Cardiac fibroblast (primary cell): ENCODE data around the gene ADGRA1.

Experiments used
- DNase-seq, 2 donors: peaks; one replicate each; pipeline versions ENCODE4 v3.0.0 to v3.0.0-alpha.2; 2010; ENCODE audit warnings: low read depth in 2 of 2
- H3K4me3 ChIP-seq, 2 donors: replicated peaks in 1 of 2; 1 replicate in 1 of 2; 2 replicates in 1 of 2; pipeline ENCODE4 v1.5.1; 2011; ENCODE audit warnings: low read depth in 2 of 2, low read length in 2 of 2, mild to moderate bottlenecking in 2 of 2, moderate library complexity in 1 of 2
- TF ChIP-seq, protein P1 (sequence below): IDR thresholded peaks from one replicate; pipeline ENCODE4 v1.5.1; 2011; ENCODE audit warnings: low read depth, mild to moderate bottlenecking, low read length, inconsistent platforms

ADGRA1 gene, protein sequence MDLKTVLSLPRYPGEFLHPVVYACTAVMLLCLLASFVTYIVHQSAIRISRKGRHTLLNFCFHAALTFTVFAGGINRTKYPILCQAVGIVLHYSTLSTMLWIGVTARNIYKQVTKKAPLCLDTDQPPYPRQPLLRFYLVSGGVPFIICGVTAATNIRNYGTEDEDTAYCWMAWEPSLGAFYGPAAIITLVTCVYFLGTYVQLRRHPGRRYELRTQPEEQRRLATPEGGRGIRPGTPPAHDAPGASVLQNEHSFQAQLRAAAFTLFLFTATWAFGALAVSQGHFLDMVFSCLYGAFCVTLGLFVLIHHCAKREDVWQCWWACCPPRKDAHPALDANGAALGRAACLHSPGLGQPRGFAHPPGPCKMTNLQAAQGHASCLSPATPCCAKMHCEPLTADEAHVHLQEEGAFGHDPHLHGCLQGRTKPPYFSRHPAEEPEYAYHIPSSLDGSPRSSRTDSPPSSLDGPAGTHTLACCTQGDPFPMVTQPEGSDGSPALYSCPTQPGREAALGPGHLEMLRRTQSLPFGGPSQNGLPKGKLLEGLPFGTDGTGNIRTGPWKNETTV

DNA sequence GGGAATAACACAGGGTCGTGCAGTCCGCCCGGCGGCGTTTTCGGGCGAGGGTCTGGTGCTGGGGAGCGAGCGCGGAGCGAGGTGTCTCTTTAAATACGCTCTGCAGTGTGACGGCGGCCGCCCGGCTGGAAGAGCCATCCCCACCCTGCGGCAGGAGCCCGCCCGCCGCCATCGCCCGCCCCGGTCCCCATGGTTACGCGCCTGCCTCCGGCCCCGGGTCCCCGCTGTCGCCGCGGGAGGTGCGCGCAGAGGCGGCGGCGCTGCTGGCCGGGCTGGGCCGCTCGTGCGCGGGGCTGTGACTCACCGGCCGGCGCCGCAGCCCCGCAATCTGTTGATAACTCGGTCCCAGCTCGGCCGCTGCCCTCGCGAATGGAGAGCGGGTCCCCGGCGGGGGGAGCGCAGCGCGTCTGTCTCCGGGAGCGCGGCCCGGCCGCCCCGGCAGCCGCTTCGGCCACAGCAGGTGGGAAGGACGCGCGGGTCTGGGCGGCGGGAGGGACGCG lies at the start of gene ADGRA1:
Gene ADGRA1, plus strand, starts transcription at position 246 of the 500 bp plus-strand sequence. CDS start 986 bp downstream, outside the sequence.
- no peak for DNase-seq
- TF ChIP-seq, protein P1, sequence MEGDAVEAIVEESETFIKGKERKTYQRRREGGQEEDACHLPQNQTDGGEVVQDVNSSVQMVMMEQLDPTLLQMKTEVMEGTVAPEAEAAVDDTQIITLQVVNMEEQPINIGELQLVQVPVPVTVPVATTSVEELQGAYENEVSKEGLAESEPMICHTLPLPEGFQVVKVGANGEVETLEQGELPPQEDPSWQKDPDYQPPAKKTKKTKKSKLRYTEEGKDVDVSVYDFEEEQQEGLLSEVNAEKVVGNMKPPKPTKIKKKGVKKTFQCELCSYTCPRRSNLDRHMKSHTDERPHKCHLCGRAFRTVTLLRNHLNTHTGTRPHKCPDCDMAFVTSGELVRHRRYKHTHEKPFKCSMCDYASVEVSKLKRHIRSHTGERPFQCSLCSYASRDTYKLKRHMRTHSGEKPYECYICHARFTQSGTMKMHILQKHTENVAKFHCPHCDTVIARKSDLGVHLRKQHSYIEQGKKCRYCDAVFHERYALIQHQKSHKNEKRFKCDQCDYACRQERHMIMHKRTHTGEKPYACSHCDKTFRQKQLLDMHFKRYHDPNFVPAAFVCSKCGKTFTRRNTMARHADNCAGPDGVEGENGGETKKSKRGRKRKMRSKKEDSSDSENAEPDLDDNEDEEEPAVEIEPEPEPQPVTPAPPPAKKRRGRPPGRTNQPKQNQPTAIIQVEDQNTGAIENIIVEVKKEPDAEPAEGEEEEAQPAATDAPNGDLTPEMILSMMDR = no peak
- H3K4me3 ChIP-seq = no peak within 1 kb of the TSS

DNA sequence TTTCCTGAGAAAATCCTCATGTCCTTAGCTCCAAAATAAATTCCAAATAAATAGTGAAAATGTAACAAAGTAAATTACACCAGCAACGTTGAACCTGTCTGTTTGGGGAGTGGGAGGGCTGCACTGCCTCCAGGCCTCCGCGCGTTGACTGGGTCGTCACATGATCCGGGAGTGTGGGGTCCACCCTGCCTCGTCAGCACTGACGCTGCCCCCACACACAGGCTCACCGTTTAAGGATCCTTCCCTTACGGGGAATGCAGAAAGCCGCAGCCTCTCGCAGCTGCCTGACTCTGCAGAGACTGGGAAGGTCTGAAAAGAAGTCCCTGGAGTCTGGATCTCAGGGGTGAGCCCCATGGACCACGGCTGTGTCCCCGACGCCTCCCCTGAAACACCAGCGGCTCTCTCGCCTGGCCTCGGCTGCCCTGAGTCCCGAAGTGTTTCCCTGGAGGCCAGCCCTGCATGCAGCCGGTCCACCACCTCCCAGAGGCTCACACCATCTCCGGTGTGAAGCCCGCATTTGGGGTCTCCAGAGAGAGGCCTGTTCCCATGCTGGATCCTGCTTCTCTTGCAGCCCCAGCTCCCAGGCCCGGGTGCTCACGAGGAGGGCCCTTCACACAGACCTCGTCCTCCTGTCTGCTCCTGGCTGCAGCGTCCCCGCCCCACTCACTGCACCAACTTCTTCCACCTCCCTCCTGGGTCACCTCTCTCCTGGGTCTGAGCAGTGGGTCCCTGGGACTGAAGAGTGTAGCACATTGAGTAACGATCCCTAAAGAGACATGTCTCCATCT lies 49.5 kb upstream of the ADGRA1 start:
- TF ChIP-seq, protein P1 = no peak
- no peak for DNase-seq
- H3K4me3 ChIP-seq = no peak overlapping the region

DNA sequence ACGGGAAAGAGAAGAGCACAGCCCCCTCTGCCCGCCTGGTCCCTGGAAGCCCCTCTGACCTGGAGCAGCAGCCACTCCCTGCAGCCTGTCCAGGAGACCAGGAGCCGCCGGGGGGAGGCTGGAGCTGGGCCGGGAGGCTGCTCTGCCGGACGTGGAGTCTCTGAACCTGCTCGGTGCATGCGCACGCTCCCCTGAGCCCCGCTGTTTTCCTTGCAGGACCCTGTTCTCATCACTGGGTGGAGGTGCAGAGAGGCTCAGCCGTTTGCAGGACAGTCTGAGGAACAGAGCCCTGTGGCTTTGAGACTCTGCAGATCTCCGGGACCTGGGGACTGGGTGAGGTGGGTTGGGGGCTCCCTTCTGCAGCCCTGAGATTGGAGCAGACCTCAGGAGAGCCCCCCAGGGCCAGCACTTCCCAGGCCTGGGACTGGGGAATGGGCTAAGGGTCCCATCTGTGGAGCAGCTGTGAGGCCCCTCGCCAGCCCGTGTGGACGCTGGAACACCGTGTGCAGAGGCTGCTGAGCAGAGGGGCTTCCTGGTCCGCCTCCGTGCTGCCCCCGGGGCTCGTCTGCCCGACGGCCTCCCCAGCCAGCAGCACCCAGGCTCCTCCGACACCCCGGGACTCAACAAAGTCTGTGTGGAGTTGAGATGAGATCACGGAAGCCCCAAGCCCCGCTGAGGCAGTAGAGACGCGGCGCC lies 48.5 kb upstream of the ADGRA1 start:
- no peak for DNase-seq
- TF ChIP-seq, protein P1 = no peak
- no peak overlapping the region for H3K4me3 ChIP-seq

DNA sequence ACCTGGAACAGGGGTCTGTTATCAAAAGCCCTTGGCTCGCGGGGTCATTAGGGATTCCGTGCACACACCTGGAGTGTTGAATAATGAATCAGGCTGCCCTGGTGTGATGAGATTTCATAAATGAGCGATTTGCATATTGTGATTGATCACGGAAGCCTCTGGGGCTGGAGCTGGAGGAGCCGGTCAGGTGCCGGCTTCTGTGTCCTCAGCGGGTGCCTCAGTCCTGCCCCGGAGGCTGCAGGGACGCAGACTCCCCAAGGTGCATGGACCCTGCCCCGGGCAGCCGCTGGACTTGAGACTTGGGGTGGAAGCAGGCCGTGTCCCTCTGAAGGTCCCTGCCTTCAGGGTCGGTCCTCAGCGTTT lies 47.9 kb upstream of the ADGRA1 start:
- TF ChIP-seq, protein P1 = no peak
- no peak overlapping the region for H3K4me3 ChIP-seq
- no peak for DNase-seq

DNA sequence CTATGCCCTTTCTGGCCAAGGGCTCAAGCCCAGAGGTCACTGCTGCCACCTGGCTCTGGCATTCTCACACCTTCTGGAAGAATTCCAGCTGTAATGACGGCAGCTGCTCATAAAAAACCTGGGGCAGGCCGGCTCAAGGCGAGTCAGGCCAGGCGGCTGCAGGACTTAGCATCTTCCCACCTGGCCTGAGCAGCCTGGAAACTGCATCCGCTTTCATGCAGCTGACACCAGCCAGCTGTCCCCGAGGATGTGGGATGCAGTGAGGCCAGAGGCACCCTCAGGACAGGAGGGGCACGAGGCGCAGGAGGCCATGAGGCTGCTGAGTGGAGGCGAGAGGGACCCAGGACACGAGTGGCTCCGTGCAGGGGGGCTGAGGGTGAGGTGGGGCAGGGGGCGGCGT lies 47.5 kb upstream of the ADGRA1 start:
- TF ChIP-seq, protein P1 = no peak
- no peak for DNase-seq
- H3K4me3 ChIP-seq = no peak overlapping the region

DNA sequence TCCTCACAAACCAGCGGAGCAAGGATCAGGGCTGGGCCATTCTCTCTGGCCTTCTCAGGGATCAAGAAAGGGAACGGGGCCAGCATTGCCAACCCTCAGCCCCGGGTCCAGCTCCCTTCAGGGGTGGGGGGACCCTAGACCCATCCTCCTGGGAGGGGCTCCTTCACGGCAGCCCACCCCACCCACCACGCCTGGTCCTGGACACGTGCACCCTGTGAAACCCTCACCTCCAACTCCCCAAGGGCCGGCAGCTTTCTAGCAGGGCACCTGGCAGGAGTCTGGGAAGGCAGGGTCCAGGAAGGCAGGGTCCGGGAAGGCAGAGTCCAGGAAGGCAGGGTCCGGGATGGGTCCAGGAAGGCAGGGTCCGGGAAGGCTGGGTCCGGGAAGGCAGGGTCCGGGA lies 46.6 kb upstream of the ADGRA1 start:
- TF ChIP-seq, protein P1 = no peak
- H3K4me3 ChIP-seq = no peak overlapping the region
- no peak for DNase-seq
